ENCODE measurements around the gene NDUFS2. TPM values are rescaled to one million over a fixed set of nuclear protein-coding genes. Genes with fewer than 3 reads are reported as not detected.
"Not testable (repeated sequence)": the region's sequence is repeated elsewhere in the genome, so short reads cannot be mapped to it uniquely, and the experiment has no call there.

Gene NDUFS2
- total and polyA plus RNA-seq, 5 experiments from 2014 or later: 78.6 to 127 (median 106) TPM

- Mint-ChIP-seq H3K36me3 (peaks cover 0 to 13% (median 0%) of the 10 kb centered on the region in 3 donors), H3K27me3 (no peaks in the 10 kb centered on the region), H3K4me3 (peak overlapping the region in 1 of 10 donors; percentile 47), H3K27ac (peak overlapping the region in 9 of 10 donors; percentile 15 to 90 (median 63)), H3K4me1 (peaks cover 41 to 77% (median 69%) of the 10 kb centered on the region in 4 donors), H3K9me3 (no peaks in the 10 kb centered on the region)
- DNase-seq: no peak
- POLR2A ChIA-PET: interaction anchor here (0.5 to 15.0 kb wide), 15 partner anchors 11 to 900 kb away, joined by 3 to 231 read pairs (median 4); partner anchors contain the start of genes FCER1G, NDUFS2 and SDHC
- no peak for ATAC-seq
Observed at GRCh38 chr1:161223805-161224694, 21.9 kb downstream of the NDUFS2 start.

- ATAC-seq: not testable (repeated sequence)
Observed at GRCh38 chr1:161224695-161225087, 22.5 kb downstream of the NDUFS2 start.

GRCh38 chr1:161225178-161225533 is 23.0 kb downstream of the NDUFS2 start:
- peaks cover 0 to 11% (median 0%) of the 10 kb centered on the region in 3 donors for H3K36me3 Mint-ChIP-seq
- ATAC-seq (peak; percentile 0 to 6), DNase-seq (no peak)
- H3K4me3 Mint-ChIP-seq: peak overlapping the region in 7 of 10 donors; percentile 19 to 100 (median 100)
- H3K4me1 Mint-ChIP-seq: peaks cover 33 to 66% (median 58%) of the 10 kb centered on the region in 4 donors
- H3K27me3 Mint-ChIP-seq: no peaks in the 10 kb centered on the region
- POLR2A ChIA-PET: interaction anchor here (0.6 to 15.0 kb wide), 24 partner anchors 12 to 1198 kb away, joined by 3 to 231 read pairs (median 8); partner anchors contain the start of genes ADAMTS4, ARHGAP30, B4GALT3 and CFAP126
- H3K27ac Mint-ChIP-seq: peak overlapping the region; percentile 87 to 99 (median 96)
- H3K9me3 Mint-ChIP-seq: no peaks in the 10 kb centered on the region

More at GRCh38 chr1:161224695-161225087, 22.5 kb downstream of the NDUFS2 start:
- Mint-ChIP-seq H3K36me3 (peaks cover 0 to 13% (median 0%) of the 10 kb centered on the region in 3 donors), H3K4me1 (peaks cover 36 to 70% (median 63%) of the 10 kb centered on the region in 4 donors), H3K27ac (peak overlapping the region in 7 of 10 donors; percentile 31 to 99 (median 96))
- H3K9me3 Mint-ChIP-seq, DNase-seq, H3K27me3 Mint-ChIP-seq, H3K4me3 Mint-ChIP-seq: not testable (repeated sequence)
- POLR2A ChIA-PET: interaction anchor here (0.5 to 15.0 kb wide), 10 partner anchors 12 to 162 kb away, joined by 3 to 231 read pairs (median 14); partner anchors contain the start of genes ADAMTS4, FCER1G, NDUFS2 and PPOX

GRCh38 chr1:161225534-161226319 is 23.6 kb downstream of the NDUFS2 start, which contains the start of gene TOMM40L:
TOMM40L (plus strand) TSS chr1:161226060; CDS start chr1:161226490, 430 bp downstream.
- peak within 1 kb of the TSS; percentile 94 to 100 (median 100) for H3K4me3 Mint-ChIP-seq
- peak; percentile 97 to 98 for ATAC-seq
- peaks cover 0 to 16% (median 0%) of the 10 kb centered on the region in 3 donors for H3K36me3 Mint-ChIP-seq
- POLR2A ChIA-PET: interaction anchor here (0.6 to 15.0 kb wide), 28 partner anchors 13 to 1199 kb away, joined by 3 to 231 read pairs (median 6); partner anchors contain the start of genes ADAMTS4, ARHGAP30, B4GALT3 and CFAP126
- H3K27ac Mint-ChIP-seq: peak within 1 kb of the TSS; percentile 87 to 99 (median 96)
- peaks cover 33 to 62% (median 54%) of the 10 kb centered on the region in 4 donors for H3K4me1 Mint-ChIP-seq
- no peaks in the 10 kb centered on the region for H3K27me3 Mint-ChIP-seq
- DNase-seq: peak; percentile 68 to 97 (median 88)
- H3K9me3 Mint-ChIP-seq: no peaks in the 10 kb centered on the region

GRCh38 chr1:161226320-161226711 is 24.1 kb downstream of the NDUFS2 start:
- peak overlapping the region; percentile 87 to 99 (median 96) for H3K27ac Mint-ChIP-seq
- no peaks in the 10 kb centered on the region for H3K9me3 Mint-ChIP-seq
- POLR2A ChIA-PET: interaction anchor here (0.6 to 15.0 kb wide), 16 partner anchors 13 to 1127 kb away, joined by 3 to 231 read pairs (median 12); partner anchors contain the start of genes ADAMTS4, B4GALT3, FCER1G and NDUFS2
- H3K27me3 Mint-ChIP-seq: no peaks in the 10 kb centered on the region
- DNase-seq: no peak
- peak overlapping the region; percentile 94 to 100 (median 100) for H3K4me3 Mint-ChIP-seq
- H3K36me3 Mint-ChIP-seq: peaks cover 0 to 16% (median 0%) of the 10 kb centered on the region in 3 donors
- no peak for ATAC-seq
- H3K4me1 Mint-ChIP-seq: peaks cover 32 to 59% (median 52%) of the 10 kb centered on the region in 4 donors

GRCh38 chr1:161226759-161227158 is 24.6 kb downstream of the NDUFS2 start:
- Mint-ChIP-seq H3K4me1 (peaks cover 31 to 56% (median 50%) of the 10 kb centered on the region in 4 donors), H3K4me3 (peak overlapping the region; percentile 94 to 100 (median 100)), H3K27me3 (no peaks in the 10 kb centered on the region), H3K9me3 (no peaks in the 10 kb centered on the region), H3K36me3 (peaks cover 0 to 16% (median 0%) of the 10 kb centered on the region in 3 donors), H3K27ac (peak overlapping the region in 6 of 10 donors; percentile 23 to 96 (median 80))
- ATAC-seq (no peak), DNase-seq (no peak)
- POLR2A ChIA-PET: interaction anchor here (1.0 to 15.0 kb wide), 10 partner anchors 14 to 155 kb away, joined by 5 to 231 read pairs (median 20); partner anchors contain the start of genes FCER1G, NDUFS2, PPOX and SDHC

GRCh38 chr1:161227196-161227871 is 25.2 kb downstream of the NDUFS2 start:
- Mint-ChIP-seq H3K36me3 (peaks cover 0 to 16% (median 0%) of the 10 kb centered on the region in 3 donors), H3K27me3 (no peaks in the 10 kb centered on the region), H3K4me3 (peak overlapping the region; percentile 89 to 100 (median 100)), H3K27ac (peak overlapping the region; percentile 44 to 96 (median 79)), H3K9me3 (no peaks in the 10 kb centered on the region), H3K4me1 (peaks cover 27 to 50% (median 45%) of the 10 kb centered on the region in 4 donors)
- POLR2A ChIA-PET: interaction anchor here (1.0 to 15.0 kb wide), 9 partner anchors 14 to 155 kb away, joined by 5 to 231 read pairs (median 23); partner anchors contain the start of genes FCER1G, NDUFS2, PPOX and SDHC
- ATAC-seq (peak; percentile 43 to 46), DNase-seq (peak; percentile 75 to 93 (median 84))

GRCh38 chr1:161228032-161228431 is 25.9 kb downstream of the NDUFS2 start:
- DNase-seq (no peak), ATAC-seq (no peak)
- POLR2A ChIA-PET: interaction anchor here (1.1 to 15.0 kb wide), 5 partner anchors 15 to 86 kb away, joined by 7 to 231 read pairs (median 28); partner anchors contain the start of genes FCER1G, NDUFS2 and SDHC
- peaks cover 0 to 16% (median 0%) of the 10 kb centered on the region in 3 donors for H3K36me3 Mint-ChIP-seq
- H3K4me1 Mint-ChIP-seq: peaks cover 25 to 45% (median 43%) of the 10 kb centered on the region in 4 donors
- H3K27ac Mint-ChIP-seq: peak overlapping the region in 9 of 10 donors; percentile 27 to 96 (median 81)
- peak overlapping the region in 7 of 10 donors; percentile 89 to 100 (median 99) for H3K4me3 Mint-ChIP-seq
- no peaks in the 10 kb centered on the region for H3K27me3 Mint-ChIP-seq
- no peaks in the 10 kb centered on the region for H3K9me3 Mint-ChIP-seq

- Mint-ChIP-seq H3K4me1 (peaks cover 19 to 34% (median 33%) of the 10 kb centered on the region in 4 donors), H3K4me3 (no peak overlapping the region), H3K27ac (peak overlapping the region in 3 of 10 donors; percentile 11 to 60 (median 57)), H3K27me3 (no peaks in the 10 kb centered on the region), H3K9me3 (no peaks in the 10 kb centered on the region), H3K36me3 (peaks cover 0 to 16% (median 0%) of the 10 kb centered on the region in 3 donors)
- no peak for ATAC-seq
- POLR2A ChIA-PET: interaction anchor here (0.6 to 15.0 kb wide), 3 partner anchors 26 to 61 kb away, joined by 3 to 231 read pairs (median 3); partner anchors contain the start of gene NDUFS2
- no peak for DNase-seq
Observed at GRCh38 chr1:161229896-161230295, 27.7 kb downstream of the NDUFS2 start.

- H3K36me3 Mint-ChIP-seq: peaks cover 0 to 16% (median 0%) of the 10 kb centered on the region in 3 donors
- DNase-seq (peak in 1 of 10 donors; percentile 41), ATAC-seq (no peak)
- peaks cover 15 to 25% (median 25%) of the 10 kb centered on the region in 4 donors for H3K4me1 Mint-ChIP-seq
- POLR2A ChIA-PET: interaction anchor here (0.6 to 1.3 kb wide), 4 partner anchors 28 to 88 kb away, joined by 3 read pairs; partner anchors contain the start of gene NDUFS2
- H3K27ac Mint-ChIP-seq: peak overlapping the region in 3 of 10 donors; percentile 13 to 73 (median 19)
- H3K4me3 Mint-ChIP-seq: no peak overlapping the region
- no peaks in the 10 kb centered on the region for H3K27me3 Mint-ChIP-seq
- H3K9me3 Mint-ChIP-seq: no peaks in the 10 kb centered on the region
Observed at GRCh38 chr1:161230762-161231161, 28.6 kb downstream of the NDUFS2 start.
